HepG2 (cell line): Measurements from ENCODE around the gene LRRC15. TPM values are rescaled to one million over a fixed set of nuclear protein-coding genes. Genes with fewer than 3 reads are reported as not detected.

Source experiments
- JUND ChIP-seq: sonication (generic); formaldehyde crosslinking; IDR thresholded peaks from 2 replicates; pipeline ENCODE4 v1.8.0; 2022; ENCODE audit warnings: mild to moderate bottlenecking, missing genetic modification reagents
- LBX2 ChIP-seq: sonication (generic); formaldehyde crosslinking; IDR thresholded peaks from 2 replicates; pipeline ENCODE4 v1.5.0; 2020; ENCODE audit warnings: missing genetic modification reagents, mild to moderate bottlenecking, borderline replicate concordance
- MAF1 ChIP-seq: sonication (generic); formaldehyde crosslinking; IDR thresholded peaks from 2 replicates; pipeline ENCODE4 v1.5.0; 2020; ENCODE audit warnings: missing genetic modification reagents, borderline replicate concordance
- RFX3 ChIP-seq: IDR thresholded peaks from 2 replicates; pipeline ENCODE4 v1.6.1; 2016; ENCODE audit warnings: missing biosample characterization, missing genetic modification reagents
- RFXANK ChIP-seq: IDR thresholded peaks from 2 replicates; pipeline ENCODE4 v1.6.1; 2016
- RXRA ChIP-seq: sonication (generic); formaldehyde crosslinking; IDR thresholded peaks from 2 replicates; pipeline ENCODE4 v1.5.1; 2020; ENCODE audit warnings: missing genetic modification reagents
- SNAPC5 ChIP-seq: sonication (generic); formaldehyde crosslinking; IDR thresholded peaks from 2 replicates; pipeline ENCODE4 v1.8.1; 2023; ENCODE audit warnings: mild to moderate bottlenecking, missing genetic modification reagents, borderline replicate concordance
- ZBTB40 ChIP-seq, 2 experiments: fragments of 450-650 bp in 1 of 2; sonication (generic) in 1 of 2; formaldehyde crosslinking in 1 of 2; IDR thresholded peaks; 2 replicates each; pipeline versions ENCODE4 v1.6.1 to v1.8.0; 2016 to 2022; ENCODE audit warnings: antibody characterized with exemption in 1 of 2, mild to moderate bottlenecking in 1 of 2, missing genetic modification reagents in 1 of 2
- ZFX ChIP-seq: sonication (generic); formaldehyde crosslinking; IDR thresholded peaks from 2 replicates; pipeline ENCODE4 v1.4.0; 2020; ENCODE audit warnings: mild to moderate bottlenecking, low read depth, missing genetic modification reagents, moderate library complexity
- ZNF280B ChIP-seq: sonication (generic); formaldehyde crosslinking; IDR thresholded peaks from 2 replicates; pipeline ENCODE4 v1.5.0; 2020; ENCODE audit warnings: missing genetic modification reagents, mild to moderate bottlenecking, borderline replicate concordance
- ZNF280D ChIP-seq: sonication (generic); formaldehyde crosslinking; IDR thresholded peaks from 2 replicates; pipeline ENCODE4 v1.5.1; 2020; ENCODE audit warnings: mild to moderate bottlenecking, missing genetic modification reagents
- ZNF343 ChIP-seq: sonication (generic); formaldehyde crosslinking; IDR thresholded peaks from 2 replicates; pipeline ENCODE4 v1.4.0; 2020; ENCODE audit warnings: mild to moderate bottlenecking, missing genetic modification reagents
- ZNF558 ChIP-seq: sonication (generic); formaldehyde crosslinking; IDR thresholded peaks from 2 replicates; pipeline ENCODE4 v1.9.0; 2022; ENCODE audit warnings: mild to moderate bottlenecking, missing genetic modification reagents, borderline replicate concordance
- polyA plus RNA-seq, 8 experiments: library from polyadenylated mRNA; depleted of rRNA in 3 of 8; stranded (reverse) in 7 of 8; unstranded in 1 of 8; fragments of >200 nt; fragmentation: Illumina TruSeq in 4 of 8; extraction: Trizol in 4 of 8; gene quantifications; 2 replicates each; pipeline versions ENCODE4 v1.2.1 to v1.2.3, GENCODE V29; 2011 to 2016; ENCODE audit warnings: low read depth in 4 of 8, missing spikeins in 1 of 8, mixed read lengths in 1 of 8; ENCODE audit not compliant: insufficient read depth in 1 of 8
- total RNA-seq, 5 experiments: library from RNA; depleted of rRNA; stranded (reverse); fragments of >200 nt; fragmentation: Illumina TruSeq; extraction: Trizol; gene quantifications; 2 replicates each; pipeline ENCODE4 v1.2.3, GENCODE V29; 2016; ENCODE audit warnings: low read depth in 1 of 5

The LRRC15 gene
- total and polyA plus RNA-seq, 2 of the 13 experiments (the other 11 are each of a cell fraction or from before 2014, with no cell fraction given): not detected

- TF ChIP-seq ZNF280D (CRISPR knock-in tag) (no peak), JUND (CRISPR knock-in tag) (no peak), ZNF343 (CRISPR knock-in tag) (no peak), RFXANK (CRISPR knock-in tag) (no peak), SNAPC5 (no peak), RFX3 (CRISPR knock-in tag) (no peak), ZNF558 (no peak), ZFX (CRISPR knock-in tag) (peak; percentile 52; the same call in 1 of the 2 replicates), MAF1 (CRISPR knock-in tag) (no peak), RXRA (CRISPR knock-in tag) (no peak; the same call in 1 of the 2 replicates), LBX2 (CRISPR knock-in tag) (no peak), ZBTB40 (IDR thresholded peaks at IDR 0.05) (no peak), ZBTB40 (CRISPR knock-in tag; IDR thresholded peaks at IDR 0.05) (no peak), ZNF280B (CRISPR knock-in tag) (peak; percentile 52; the same call in 1 of the 2 replicates)
These were observed 54.2 kb downstream of the LRRC15 start (continued) for GRCh38 chr3:194315088-194315964.
